Sigmoid colon (tissue), 7 donors: Measurements from ENCODE around the gene PHF19. TPM values are rescaled to one million over a fixed set of nuclear protein-coding genes. Genes with fewer than 3 reads are reported as not detected.

ENCODE experiments used
- DNase-seq: peaks from one replicate; pipeline ENCODE4 v3.0.0-alpha.2; 2019
- H3K27ac ChIP-seq, 4 donors: fragments of 200-600 bp; sonication (generic); one replicate each; pipeline ENCODE4 v1.5.1; 2016 to 2019; ENCODE audit warnings: mild to moderate bottlenecking in 1 of 4
- H3K27me3 ChIP-seq, 3 donors: fragments of 200-600 bp; sonication (generic); one replicate each; pipeline ENCODE4 v1.5.1; 2019; ENCODE audit warnings: mild to moderate bottlenecking in 1 of 3
- H3K36me3 ChIP-seq, 4 donors: fragments of 200-600 bp; sonication (generic); one replicate each; pipeline ENCODE4 v1.5.1; 2016 to 2019
- H3K4me1 ChIP-seq, 4 donors: fragments of 200-600 bp; sonication (generic); one replicate each; pipeline ENCODE4 v1.5.1; 2017 to 2019
- H3K4me3 ChIP-seq, 4 donors: fragments of 200-600 bp; sonication (generic); one replicate each; pipeline ENCODE4 v1.5.1; 2017 to 2019; ENCODE audit warnings: mild to moderate bottlenecking in 2 of 4, moderate library complexity in 1 of 4
- H3K9me3 ChIP-seq, 4 donors: fragments of 200-600 bp in 3 of 4; sonication (generic) in 3 of 4; one replicate each; pipeline versions ENCODE4 v1.5.1 to v1.6.1; 2013 to 2019
- CTCF ChIP-seq, 4 experiments: fragments of 450-650 bp in 3 of 4; fragments of 200-600 bp in 1 of 4; IDR thresholded peaks; one replicate each; pipeline ENCODE4 v1.5.1; 2016 to 2019; ENCODE audit warnings: antibody characterized with exemption in 4 of 4, mild to moderate bottlenecking in 3 of 4, moderate library complexity in 2 of 4
- EP300 ChIP-seq, 4 donors: sonication (generic); formaldehyde crosslinking; IDR thresholded peaks; one replicate each; pipeline ENCODE4 v1.6.1; 2017; ENCODE audit warnings: antibody characterized with exemption in 4 of 4
- POLR2A ChIP-seq, 2 donors: fragments of 450-650 bp; IDR thresholded peaks; one replicate each; pipeline ENCODE4 v1.6.1; 2016; ENCODE audit warnings: antibody characterized with exemption in 2 of 2, mild to moderate bottlenecking in 2 of 2, moderate library complexity in 2 of 2
- POLR2AphosphoS5 ChIP-seq, 4 donors: sonication (generic); formaldehyde crosslinking; IDR thresholded peaks; one replicate each; pipeline ENCODE4 v1.6.1; 2017; ENCODE audit warnings: antibody characterized with exemption in 4 of 4
- WGBS, 2 donors: extraction: QIAGEN DNeasy Blood & Tissue Kit; methylation state at CpG; one replicate each; pipeline ENCODE4 v1.1.7; 2013; 5-methylcytosine and 5-hydroxymethylcytosine counted together
- intact Hi-C: fragments of 100-400 bp; cut with DNase I; formaldehyde crosslinking; loops from one replicate; pipeline ENCODE4 v1.15.1; 2023
- polyA plus RNA-seq, 3 donors: library from polyadenylated mRNA; stranded (reverse); fragments of 200-250 nt; gene quantifications; one replicate each; pipeline ENCODE4 v1.2.3, GENCODE V29; 2013
- total RNA-seq, 4 donors: library from RNA; depleted of rRNA; stranded (reverse); fragments of >200 nt; gene quantifications; one replicate each; pipeline ENCODE4 v1.1.0, GENCODE V29; 2016
- donor health status: healthy with polysubstance abuse.
- donor health status: Bipolar disorder and iron deficiency.
- donor health status: healthy.

PHF19 gene
- total and polyA plus RNA-seq, 7 donors: 10.2 to 38.2 (median 31.4) TPM

GRCh38 chr9:120919843-120920805, 43.1 kb upstream of the PHF19 start:
- intact Hi-C loops: no loop called here
- no peak for DNase-seq
- H3K4me3 ChIP-seq: no peak overlapping the region
- no peaks in the 10 kb centered on the region for H3K9me3 ChIP-seq
- H3K4me1 ChIP-seq: peaks cover 0 to 37% (median 33%) of the 10 kb centered on the region in 4 donors
- peak overlapping the region; percentile 69 to 78 (median 74) for H3K27ac ChIP-seq
- TF ChIP-seq POLR2AphosphoS5 (IDR thresholded peaks at IDR 0.05) (no peak), CTCF (IDR thresholded peaks at IDR 0.05) (no peak), POLR2A (IDR thresholded peaks at IDR 0.05) (no peak), EP300 (IDR thresholded peaks at IDR 0.05) (no peak)
- WGBS, 2 donors: 79 to 88% methylated on average over 6 of the region's 6 CpGs
- no peaks in the 10 kb centered on the region for H3K27me3 ChIP-seq
- H3K36me3 ChIP-seq: no peaks in the 10 kb centered on the region

GRCh38 chr9:120918931-120919842, 42.2 kb upstream of the PHF19 start:
- H3K4me3 ChIP-seq: no peak overlapping the region
- intact Hi-C loops: no loop called here
- H3K4me1 ChIP-seq: peaks cover 0 to 44% (median 33%) of the 10 kb centered on the region in 4 donors
- no peaks in the 10 kb centered on the region for H3K27me3 ChIP-seq
- no peaks in the 10 kb centered on the region for H3K36me3 ChIP-seq
- H3K27ac ChIP-seq: peak overlapping the region; percentile 69 to 78 (median 74)
- no peak for DNase-seq
- TF ChIP-seq POLR2AphosphoS5 (IDR thresholded peaks at IDR 0.05) (peak in 3 of 4 donors; percentile 24 to 47 (median 28)), CTCF (IDR thresholded peaks at IDR 0.05) (no peak), POLR2A (IDR thresholded peaks at IDR 0.05) (no peak), EP300 (IDR thresholded peaks at IDR 0.05) (no peak)
- no peaks in the 10 kb centered on the region for H3K9me3 ChIP-seq
- WGBS, 2 donors: 86 to 88% methylated on average over 20 of the region's 20 CpGs

GRCh38 chr9:120917929-120918762, 41.2 kb upstream of the PHF19 start:
- DNase-seq: no peak
- no peak overlapping the region for H3K4me3 ChIP-seq
- intact Hi-C loops: no loop called here
- no peaks in the 10 kb centered on the region for H3K9me3 ChIP-seq
- H3K4me1 ChIP-seq: peaks cover 0 to 44% (median 33%) of the 10 kb centered on the region in 4 donors
- peak overlapping the region; percentile 69 to 78 (median 74) for H3K27ac ChIP-seq
- H3K36me3 ChIP-seq: no peaks in the 10 kb centered on the region
- TF ChIP-seq POLR2A (IDR thresholded peaks at IDR 0.05) (no peak), EP300 (IDR thresholded peaks at IDR 0.05) (no peak), POLR2AphosphoS5 (IDR thresholded peaks at IDR 0.05) (no peak), CTCF (IDR thresholded peaks at IDR 0.05) (no peak)
- H3K27me3 ChIP-seq: no peaks in the 10 kb centered on the region
- 92 to 93% methylated on average over 4 of the region's 4 CpGs for WGBS, 2 donors
